Ovary (tissue), 9 donors: ENCODE measurements around the gene HDAC10. TPM values are rescaled to one million over a fixed set of nuclear protein-coding genes. Genes with fewer than 3 reads are reported as not detected.

ENCODE experiments used
- DNase-seq, 5 donors: peaks; one replicate each; pipeline ENCODE4 v3.0.0-alpha.2; 2019 to 2020
- H3K27ac ChIP-seq, 2 donors: fragments of 200-600 bp; one replicate each; pipeline versions ENCODE4 v1.5.1 to v1.8.0; 2019 to 2022
- H3K27me3 ChIP-seq: fragments of 200-600 bp; one replicate; pipeline ENCODE4 v1.8.0; 2022
- H3K36me3 ChIP-seq: fragments of 200-600 bp; sonication (generic); one replicate; pipeline ENCODE4 v1.5.1; 2019
- H3K4me1 ChIP-seq: one replicate; pipeline ENCODE4 v1.8.1; 2013; ENCODE audit warnings: mild to moderate bottlenecking, moderate library complexity; ENCODE audit not compliant: insufficient read depth
- H3K4me3 ChIP-seq: fragments of 200-600 bp; sonication (generic); one replicate; pipeline ENCODE4 v1.5.1; 2017
- H3K9me3 ChIP-seq, 2 donors: fragments of 200-600 bp in 1 of 2; sonication (generic) in 1 of 2; one replicate each; pipeline versions ENCODE4 v1.5.1 to v1.8.1; 2013 to 2019; ENCODE audit warnings: mild to moderate bottlenecking in 1 of 2, moderate library complexity in 1 of 2
- EP300 ChIP-seq: sonication (generic); formaldehyde crosslinking; IDR thresholded peaks from one replicate; pipeline ENCODE4 v1.6.1; 2017; ENCODE audit warnings: antibody characterized with exemption
- POLR2A ChIP-seq: fragments of 450-650 bp; IDR thresholded peaks from one replicate; pipeline ENCODE4 v1.6.1; 2017; ENCODE audit warnings: antibody characterized with exemption, mild to moderate bottlenecking, moderate library complexity
- WGBS, 3 donors: extraction: QIAGEN DNeasy Blood & Tissue Kit in 1 of 3; methylation state at CpG; one replicate each; pipeline versions ENCODE4 v1.1.5 to v1.1.7; 2013 to 2017; 5-methylcytosine and 5-hydroxymethylcytosine counted together
- intact Hi-C, 4 donors: fragments of 100-400 bp; cut with DNase I; formaldehyde crosslinking; loops; one replicate each; pipeline versions ENCODE4 v1.11.0 to v1.15.1; 2022 to 2023
- polyA plus RNA-seq, 2 donors: library from polyadenylated mRNA; stranded (reverse); fragments of 200-250 nt in 1 of 2; fragments of 350-450 nt in 1 of 2; fragmentation: Illumina TruSeq in 1 of 2; extraction: RNeasy Lipid Tissue Mini Kit (QIAGEN cat#74804) in 1 of 2; gene quantifications; one replicate each; pipeline ENCODE4 v1.2.3, GENCODE V29; 2013 to 2014
- total RNA-seq, 7 donors: library from RNA; depleted of rRNA in 2 of 7; stranded (reverse); fragments of >200 nt in 2 of 7; fragmentation: NEBNext Ultra II Directional in 3 of 7; extraction: Animal tissue kit (Norgen Biotek cat#: 25700) in 3 of 7; gene quantifications; one replicate each; pipeline versions ENCODE4 v1.1.0 to v1.2.4, GENCODE V29; 2016 to 2023
- TF ChIP-seq, protein P1 (sequence below), 3 donors: fragments of 450-650 bp in 2 of 3; fragments of 200-600 bp in 1 of 3; IDR thresholded peaks; one replicate each; pipeline versions ENCODE4 v1.5.1 to v1.8.0; 2016 to 2022; ENCODE audit warnings: antibody characterized with exemption in 3 of 3, mild to moderate bottlenecking in 1 of 3
- donor health status: DM: no; HTN: no; CAD: no; lungs with moderate emphysema.
- donor health status: DM: no; HTN: no; CAD: no.
- donor health status: Bipolar disorder and iron deficiency.
- donor health status: DM: yes; HTN: yes; CAD: no.
- donor health status: DM: no; HTN: no; CAD: no.
- donor health status: DM: yes; HTN: yes; CAD: no.

The HDAC10 gene
- total and polyA plus RNA-seq, 9 donors: 2.3 to 44.6 (median 38.9) TPM

DNA sequence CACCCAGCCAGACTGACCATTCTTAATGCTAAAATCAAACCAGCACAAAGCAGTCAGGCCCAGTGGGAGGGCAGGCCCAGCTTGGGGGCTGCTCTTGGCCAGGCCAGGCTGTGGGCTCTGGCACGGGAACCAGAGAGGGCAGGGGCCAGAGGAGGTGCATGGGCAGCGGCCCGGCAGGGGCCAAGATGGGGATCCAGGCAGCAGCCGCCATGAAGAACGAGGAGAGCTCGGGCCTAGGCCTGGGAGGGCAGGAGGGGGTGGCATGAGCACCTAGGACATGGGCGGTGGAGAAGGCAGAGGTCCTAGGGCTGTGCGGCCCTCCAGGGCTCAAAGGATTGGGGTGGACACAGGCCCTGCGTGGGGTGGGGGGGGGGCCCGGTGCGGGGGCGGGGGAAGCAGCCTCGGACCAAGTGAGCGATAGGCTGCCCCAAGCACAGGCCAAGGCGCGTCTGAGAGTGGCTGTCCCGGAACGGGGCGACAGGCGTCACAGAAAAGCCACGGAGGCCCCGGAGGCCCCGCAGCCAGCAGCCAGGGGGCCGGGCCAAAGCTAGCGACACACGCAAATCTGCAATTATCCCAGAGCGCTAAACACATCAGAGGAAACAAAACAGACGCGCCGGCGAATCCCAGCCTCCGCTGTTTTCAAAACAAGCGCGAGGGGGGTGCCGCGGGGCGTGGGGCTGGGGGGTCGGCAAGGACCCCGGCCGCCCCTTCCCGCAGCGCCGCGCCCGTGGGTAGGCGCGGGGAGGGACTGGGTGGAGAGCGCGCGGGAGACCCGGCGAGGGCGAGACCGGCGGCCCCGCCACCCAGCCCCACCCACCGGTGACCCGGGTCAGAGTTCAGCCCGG lies 48.1 kb upstream of the HDAC10 start:
- intact Hi-C loops: no loop called here
- H3K27ac ChIP-seq: peak overlapping the region; percentile 52 to 65
- 14 to 33% (median 24%) methylated on average over 25 to 59 of the region's 59 CpGs for WGBS, 3 donors
- H3K4me1 ChIP-seq: peaks cover 64% of the 10 kb centered on the region
- peak overlapping the region; percentile 25 for H3K4me3 ChIP-seq
- H3K9me3 ChIP-seq: no peaks in the 10 kb centered on the region
- no peaks in the 10 kb centered on the region for H3K36me3 ChIP-seq
- no peak for DNase-seq
- TF ChIP-seq POLR2A (no peak), EP300 (no peak)
- TF ChIP-seq, protein P1, sequence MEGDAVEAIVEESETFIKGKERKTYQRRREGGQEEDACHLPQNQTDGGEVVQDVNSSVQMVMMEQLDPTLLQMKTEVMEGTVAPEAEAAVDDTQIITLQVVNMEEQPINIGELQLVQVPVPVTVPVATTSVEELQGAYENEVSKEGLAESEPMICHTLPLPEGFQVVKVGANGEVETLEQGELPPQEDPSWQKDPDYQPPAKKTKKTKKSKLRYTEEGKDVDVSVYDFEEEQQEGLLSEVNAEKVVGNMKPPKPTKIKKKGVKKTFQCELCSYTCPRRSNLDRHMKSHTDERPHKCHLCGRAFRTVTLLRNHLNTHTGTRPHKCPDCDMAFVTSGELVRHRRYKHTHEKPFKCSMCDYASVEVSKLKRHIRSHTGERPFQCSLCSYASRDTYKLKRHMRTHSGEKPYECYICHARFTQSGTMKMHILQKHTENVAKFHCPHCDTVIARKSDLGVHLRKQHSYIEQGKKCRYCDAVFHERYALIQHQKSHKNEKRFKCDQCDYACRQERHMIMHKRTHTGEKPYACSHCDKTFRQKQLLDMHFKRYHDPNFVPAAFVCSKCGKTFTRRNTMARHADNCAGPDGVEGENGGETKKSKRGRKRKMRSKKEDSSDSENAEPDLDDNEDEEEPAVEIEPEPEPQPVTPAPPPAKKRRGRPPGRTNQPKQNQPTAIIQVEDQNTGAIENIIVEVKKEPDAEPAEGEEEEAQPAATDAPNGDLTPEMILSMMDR (IDR thresholded peaks at IDR 0.05): no peak
- no peaks in the 10 kb centered on the region for H3K27me3 ChIP-seq

DNA sequence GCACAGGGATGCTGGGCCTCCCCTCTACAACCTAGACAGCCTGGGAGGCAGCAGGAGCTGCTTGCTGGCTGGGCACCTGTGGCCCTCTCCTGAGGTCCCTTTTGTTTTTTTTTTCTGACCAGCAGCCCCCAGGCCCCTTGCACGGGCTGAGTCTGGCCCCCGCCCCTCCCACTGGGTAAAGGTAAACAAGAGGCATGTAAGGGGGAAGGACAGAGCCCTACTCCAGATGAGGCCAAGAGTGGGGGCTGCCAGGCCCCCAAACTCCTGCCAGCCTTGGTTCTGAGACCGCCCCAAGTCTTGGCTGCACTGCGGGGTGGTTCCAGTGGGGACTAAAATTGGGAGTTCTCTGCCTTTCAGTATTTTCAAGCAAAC lies 47.2 kb upstream of the HDAC10 start:
- intact Hi-C loops: no loop called here
- Histone ChIP-seq H3K9me3 (no peaks in the 10 kb centered on the region), H3K4me1 (peaks cover 61% of the 10 kb centered on the region), H3K4me3 (no peak overlapping the region), H3K27me3 (no peaks in the 10 kb centered on the region), H3K27ac (peak overlapping the region in 1 of 2 donors; percentile 52), H3K36me3 (no peaks in the 10 kb centered on the region)
- WGBS, 3 donors: 75 to 84% (median 80%) methylated on average over 4 of the region's 4 CpGs
- TF ChIP-seq, protein P1 (IDR thresholded peaks at IDR 0.05): no peak
- no peak for TF ChIP-seq POLR2A
- no peak for TF ChIP-seq EP300
- no peak for DNase-seq

DNA sequence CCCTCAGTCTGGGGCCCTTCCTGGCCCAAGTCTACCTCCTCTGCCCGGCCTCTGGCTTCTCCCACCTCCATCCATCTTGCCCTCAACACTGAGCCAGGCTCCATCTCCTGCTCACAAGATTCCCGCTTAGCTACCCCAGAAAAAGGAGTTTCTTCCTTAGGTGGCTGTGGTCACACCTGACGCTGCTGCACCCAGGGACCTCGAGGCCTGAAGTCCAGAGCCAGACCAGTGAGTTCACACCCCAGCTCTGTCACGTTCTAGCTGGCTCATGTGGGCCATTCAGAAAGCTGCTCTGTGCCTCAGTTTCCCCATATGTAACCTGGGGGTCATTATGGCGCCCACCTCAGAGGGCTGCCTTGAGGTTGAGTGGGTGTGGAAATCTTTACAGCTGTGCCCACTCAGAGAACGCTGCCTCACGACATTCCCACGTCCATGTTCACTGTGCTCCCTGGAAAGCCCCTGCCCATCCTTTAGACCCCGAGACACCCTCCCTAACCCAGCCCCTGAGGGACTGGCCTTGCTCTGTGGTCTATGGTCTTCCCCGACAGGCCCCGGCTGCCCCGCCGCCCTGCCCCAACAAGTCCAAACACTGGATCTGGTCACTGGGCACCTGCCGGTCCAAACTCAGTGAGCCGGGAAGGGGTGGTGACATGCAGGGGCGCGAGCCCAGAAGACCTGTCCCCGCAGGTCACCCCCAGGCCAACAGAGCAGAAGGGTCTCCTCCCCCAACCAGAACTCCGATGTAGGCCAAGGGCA lies 46.6 kb upstream of the HDAC10 start:
- Histone ChIP-seq H3K4me1 (peaks cover 60% of the 10 kb centered on the region), H3K4me3 (no peak overlapping the region), H3K27ac (peak overlapping the region in 1 of 2 donors; percentile 52), H3K27me3 (no peaks in the 10 kb centered on the region), H3K36me3 (no peaks in the 10 kb centered on the region), H3K9me3 (no peaks in the 10 kb centered on the region)
- intact Hi-C loops: no loop called here
- 78 to 81% (median 79%) methylated on average over 20 of the region's 20 CpGs for WGBS, 3 donors
- no peak for TF ChIP-seq POLR2A
- TF ChIP-seq, protein P1 (IDR thresholded peaks at IDR 0.05): no peak
- TF ChIP-seq EP300: no peak
- DNase-seq: no peak

DNA sequence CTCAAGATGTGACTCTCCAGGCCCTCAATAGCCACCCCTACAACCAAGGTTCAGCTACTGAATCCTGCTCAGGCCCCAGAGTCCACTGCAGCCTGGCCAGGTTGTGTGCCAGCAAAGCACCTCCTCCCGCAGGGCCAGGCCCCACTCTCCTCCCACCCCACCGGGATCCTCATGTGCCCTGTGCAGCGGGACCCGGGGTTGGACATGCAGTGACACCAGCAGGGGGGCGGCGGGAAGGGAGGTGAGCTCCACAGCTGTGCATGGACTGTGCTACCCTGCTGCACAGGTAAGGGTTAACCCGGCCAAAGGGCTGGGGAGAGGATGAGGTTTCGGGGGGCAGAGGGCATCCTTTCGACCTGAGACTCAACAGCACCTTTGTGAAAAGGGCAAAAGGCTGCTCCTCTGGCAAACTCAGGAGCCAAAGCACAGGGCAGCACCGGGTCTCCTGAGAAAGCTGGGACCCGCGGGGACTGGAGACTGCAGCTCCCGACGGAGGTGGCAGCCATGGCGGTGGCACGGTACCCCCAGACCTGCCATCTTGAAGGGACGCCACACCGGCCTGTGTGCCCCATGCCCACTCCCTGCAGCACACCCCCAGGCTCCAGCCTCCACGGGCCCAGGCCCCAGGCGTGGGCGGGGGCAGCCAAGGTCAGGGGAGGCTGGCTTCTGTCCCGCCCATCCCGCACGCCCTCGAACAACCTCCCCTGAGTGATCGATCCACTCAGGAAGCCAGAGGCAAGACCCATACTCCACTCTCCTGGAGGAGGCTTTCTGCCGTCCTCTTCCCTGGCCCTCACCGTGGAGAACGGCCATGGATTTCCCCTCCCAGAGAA lies 45.8 kb upstream of the HDAC10 start:
- intact Hi-C loops: no loop called here
- H3K27ac ChIP-seq: peak overlapping the region in 1 of 2 donors; percentile 45
- WGBS, 3 donors: 43 to 48% (median 44%) methylated on average over 23 to 29 of the region's 29 CpGs
- no peaks in the 10 kb centered on the region for H3K36me3 ChIP-seq
- H3K27me3 ChIP-seq: no peaks in the 10 kb centered on the region
- no peak for TF ChIP-seq EP300
- TF ChIP-seq, protein P1 (IDR thresholded peaks at IDR 0.05): no peak
- TF ChIP-seq POLR2A: no peak
- H3K4me1 ChIP-seq: peaks cover 57% of the 10 kb centered on the region
- peak in 1 of 5 donors; percentile 42 for DNase-seq
- H3K4me3 ChIP-seq: no peak overlapping the region
- no peaks in the 10 kb centered on the region for H3K9me3 ChIP-seq
